Spleen (tissue), 7 donors: ENCODE data around the gene CCDC73.
"Not testable (repeated sequence)": the region's sequence is repeated elsewhere in the genome, so short reads cannot be mapped to it uniquely, and the experiment has no call there.

Source experiments
- POLR2A ChIP-seq, 3 donors: fragments of 450-650 bp; IDR thresholded peaks; one replicate each; pipeline ENCODE4 v1.5.1; 2017; ENCODE audit warnings: antibody characterized with exemption in 3 of 3, mild to moderate bottlenecking in 1 of 3
- POLR2AphosphoS5 ChIP-seq, 3 donors: sonication (generic); formaldehyde crosslinking; IDR thresholded peaks; one replicate each; pipeline ENCODE4 v1.5.1; 2017; ENCODE audit warnings: antibody characterized with exemption in 3 of 3
- TF ChIP-seq, protein P1 (sequence below), 11 experiments: fragments of 200-600 bp in 7 of 11; fragments of 450-650 bp in 4 of 11; sonication (generic) in 4 of 11; IDR thresholded peaks in 8 of 11; conservative IDR thresholded peaks in 3 of 11; 1 replicate in 7 of 11; 2 replicates in 4 of 11; pipeline versions ENCODE4 v1.4.0 to v1.8.0; 2016 to 2021; ENCODE audit warnings: antibody characterized with exemption in 11 of 11, inconsistent platforms in 4 of 11, mild to moderate bottlenecking in 1 of 11
- donor health status: DM: no; HTN: no; CAD: no; lungs with moderate emphysema.
- donor health status: DM: no; HTN: no; CAD: no.
- donor health status: DM: no; HTN: no; CAD: no.

DNA sequence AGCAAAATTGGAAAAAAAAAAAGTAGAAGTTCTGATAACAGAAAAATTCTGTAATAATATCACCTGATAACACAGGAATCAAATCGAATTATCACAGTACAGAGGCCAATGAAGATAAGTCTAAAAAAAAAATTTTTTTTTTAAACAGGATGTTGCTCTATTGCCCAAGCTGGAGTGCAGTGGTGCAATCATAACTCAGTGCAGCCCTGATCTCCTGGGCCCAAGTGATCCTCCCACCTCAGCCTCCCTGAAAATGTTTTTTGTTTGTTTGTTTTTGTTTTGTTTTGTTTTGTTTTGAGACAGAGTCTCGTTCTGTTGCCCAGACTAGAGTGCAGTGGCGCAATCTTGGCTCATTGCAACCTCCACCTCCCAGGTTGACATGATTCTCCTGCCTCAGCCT lies 29.2 kb upstream of the CCDC73 start:
- TF ChIP-seq, protein P1, sequence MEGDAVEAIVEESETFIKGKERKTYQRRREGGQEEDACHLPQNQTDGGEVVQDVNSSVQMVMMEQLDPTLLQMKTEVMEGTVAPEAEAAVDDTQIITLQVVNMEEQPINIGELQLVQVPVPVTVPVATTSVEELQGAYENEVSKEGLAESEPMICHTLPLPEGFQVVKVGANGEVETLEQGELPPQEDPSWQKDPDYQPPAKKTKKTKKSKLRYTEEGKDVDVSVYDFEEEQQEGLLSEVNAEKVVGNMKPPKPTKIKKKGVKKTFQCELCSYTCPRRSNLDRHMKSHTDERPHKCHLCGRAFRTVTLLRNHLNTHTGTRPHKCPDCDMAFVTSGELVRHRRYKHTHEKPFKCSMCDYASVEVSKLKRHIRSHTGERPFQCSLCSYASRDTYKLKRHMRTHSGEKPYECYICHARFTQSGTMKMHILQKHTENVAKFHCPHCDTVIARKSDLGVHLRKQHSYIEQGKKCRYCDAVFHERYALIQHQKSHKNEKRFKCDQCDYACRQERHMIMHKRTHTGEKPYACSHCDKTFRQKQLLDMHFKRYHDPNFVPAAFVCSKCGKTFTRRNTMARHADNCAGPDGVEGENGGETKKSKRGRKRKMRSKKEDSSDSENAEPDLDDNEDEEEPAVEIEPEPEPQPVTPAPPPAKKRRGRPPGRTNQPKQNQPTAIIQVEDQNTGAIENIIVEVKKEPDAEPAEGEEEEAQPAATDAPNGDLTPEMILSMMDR (IDR thresholded peaks at IDR 0.05 in 8 of 11, conservative IDR thresholded peaks at IDR 0.05 in 3 of 11): not testable (repeated sequence)
- not testable (repeated sequence) for TF ChIP-seq POLR2AphosphoS5, POLR2A (IDR thresholded peaks at IDR 0.05)
